ENCODE data around the gene GLB1L3.
"Not testable (repeated sequence)": the region's sequence is repeated elsewhere in the genome, so short reads cannot be mapped to it uniquely, and the experiment has no call there.

GLB1L3 gene

GRCh38 chr11:134317103-134317502 is 40.9 kb downstream of the GLB1L3 start:
- DNase-seq, result no peak

- not testable (repeated sequence) for DNase-seq
Measured at GRCh38 chr11:134321373-134321772, 45.2 kb downstream of the GLB1L3 start.

GRCh38 chr11:134322553-134322952 is 46.4 kb downstream of the GLB1L3 start:
- DNase-seq, result no peak

GRCh38 chr11:134328433-134328832 is 52.3 kb downstream of the GLB1L3 start:
- no peak for DNase-seq

- DNase-seq, result no peak
Measured at GRCh38 chr11:134330611-134331353, 54.6 kb downstream of the GLB1L3 start.

- DNase-seq, result peak; percentile 89
Measured at GRCh38 chr11:134331354-134332188, 55.4 kb downstream of the GLB1L3 start, which contains the start of gene GLB1L2. Gene GLB1L2, plus strand, starts transcription at chr11:134331988. Its CDS starts 74 bp downstream, at chr11:134332062.

- DNase-seq, result peak; percentile 19
Measured at GRCh38 chr11:134332189-134332631, 56.0 kb downstream of the GLB1L3 start.

- DNase-seq, result no peak
Measured at GRCh38 chr11:134332782-134333181, 56.6 kb downstream of the GLB1L3 start.

GRCh38 chr11:134333312-134333711 is 57.1 kb downstream of the GLB1L3 start:
- no peak for DNase-seq

- no peak for DNase-seq
Measured at GRCh38 chr11:134333946-134334345, 57.8 kb downstream of the GLB1L3 start.

- no peak for DNase-seq
Measured at GRCh38 chr11:134334796-134335571, 58.8 kb downstream of the GLB1L3 start.

- DNase-seq, result no peak
Measured at GRCh38 chr11:134337051-134337450, 60.9 kb downstream of the GLB1L3 start.

GRCh38 chr11:134338068-134338467 is 61.9 kb downstream of the GLB1L3 start:
- DNase-seq, result no peak

- no peak for DNase-seq
Measured at GRCh38 chr11:134338654-134339053, 62.5 kb downstream of the GLB1L3 start.

GRCh38 chr11:134339756-134340155 is 63.6 kb downstream of the GLB1L3 start:
- no peak for DNase-seq

- DNase-seq, result no peak
Measured at GRCh38 chr11:134340354-134340964, 64.3 kb downstream of the GLB1L3 start.

GRCh38 chr11:134341805-134342571 is 65.8 kb downstream of the GLB1L3 start:
- DNase-seq, result no peak

GRCh38 chr11:134342572-134343340 is 66.6 kb downstream of the GLB1L3 start:
- DNase-seq, result no peak

- no peak for DNase-seq
Measured at GRCh38 chr11:134343646-134344045, 67.5 kb downstream of the GLB1L3 start.

- not testable (repeated sequence) for DNase-seq
Measured at GRCh38 chr11:134344497-134345236, 68.5 kb downstream of the GLB1L3 start.
